ENCODE results near the gene LPP.

LPP gene

DNA sequence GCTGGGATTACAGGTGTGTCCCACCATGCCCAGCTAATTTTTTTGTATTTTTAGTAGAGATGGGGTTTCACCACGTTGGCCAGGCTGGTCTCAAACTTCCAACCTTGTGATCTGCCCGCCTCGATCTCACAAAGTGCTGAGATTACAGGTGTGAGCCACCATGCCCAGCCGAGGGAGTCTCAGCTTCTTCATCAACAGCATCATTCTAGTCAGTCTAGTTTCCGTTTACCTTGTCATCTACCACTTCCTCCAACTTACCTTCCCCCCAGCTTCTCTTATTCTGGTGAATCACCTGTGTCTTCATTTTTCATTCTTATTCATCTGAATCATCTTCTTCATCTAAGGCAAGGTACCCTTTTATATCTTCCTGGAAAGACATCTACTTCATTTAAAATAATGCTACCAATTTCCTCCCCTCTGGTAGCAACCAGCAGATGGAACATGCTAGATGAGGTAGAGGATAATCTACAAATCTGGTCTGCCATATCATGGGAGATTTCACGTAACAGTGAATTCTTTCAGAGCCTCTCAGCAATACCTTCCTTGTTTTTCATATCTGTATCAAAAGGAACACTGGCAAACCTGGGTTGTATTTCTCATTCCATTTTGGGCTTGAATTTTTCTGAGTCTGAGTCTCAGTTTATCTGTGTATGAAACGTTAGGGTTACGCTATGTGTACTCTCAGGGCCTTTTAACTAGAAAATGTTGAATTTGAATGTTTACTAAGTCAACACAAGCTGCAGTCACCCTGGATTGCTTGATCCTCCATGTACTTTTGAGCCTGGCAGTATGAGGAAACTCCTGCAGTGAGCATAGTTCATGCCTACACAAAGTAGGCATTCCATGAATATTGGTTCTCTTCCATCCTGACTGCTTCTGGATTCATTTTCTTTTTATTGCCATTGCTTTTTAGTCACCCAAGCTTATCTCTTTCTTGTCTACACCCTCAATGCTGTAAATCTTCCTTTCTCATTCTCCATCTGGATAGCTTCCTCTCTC, 16.8 kb downstream of the LPP start:
- DNase-seq (ENCODE audit: low read depth), result no peak

- DNase-seq (ENCODE audit: low read depth), result no peak
Observed at GRCh38 chr3:188171682-188172467, 17.9 kb downstream of the LPP start.

DNA sequence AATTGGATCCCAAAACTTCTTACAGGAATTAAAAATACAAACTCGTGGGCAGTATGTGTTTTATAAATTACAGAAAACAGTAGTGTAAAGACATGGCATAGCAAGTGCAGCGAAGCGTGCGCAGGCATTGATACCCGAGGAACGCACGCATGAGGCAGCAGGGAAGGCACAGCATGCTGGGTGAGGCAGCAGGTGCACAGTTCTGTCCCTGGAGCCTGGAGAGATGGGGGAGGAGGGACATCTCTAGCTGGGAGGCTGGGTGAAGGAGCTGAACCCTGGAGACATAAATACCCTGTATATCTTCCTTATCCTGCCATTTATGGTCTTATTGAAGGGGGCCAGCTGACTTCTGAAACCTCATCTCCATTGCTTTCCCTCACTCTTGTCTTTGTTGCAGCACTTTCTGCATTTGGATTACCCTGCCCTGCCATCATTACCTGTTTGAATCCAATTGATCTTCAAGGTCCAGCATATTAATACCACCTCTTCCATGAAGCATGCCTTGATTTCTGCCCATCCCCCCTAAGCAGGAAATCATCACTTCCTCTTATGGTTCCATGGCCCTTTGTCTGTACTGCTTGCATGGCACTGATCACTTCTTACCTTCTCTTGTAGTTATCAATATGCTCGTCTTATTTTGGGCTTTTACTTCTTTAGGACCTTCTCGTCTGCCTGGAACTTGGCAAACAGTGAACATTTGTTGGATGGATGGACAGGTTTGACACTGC, 20.5 kb downstream of the LPP start:
- no peak for DNase-seq (ENCODE audit: low read depth)

- no peak for DNase-seq (ENCODE audit: low read depth)
Observed at GRCh38 chr3:188176476-188176875, 22.5 kb downstream of the LPP start.

DNA sequence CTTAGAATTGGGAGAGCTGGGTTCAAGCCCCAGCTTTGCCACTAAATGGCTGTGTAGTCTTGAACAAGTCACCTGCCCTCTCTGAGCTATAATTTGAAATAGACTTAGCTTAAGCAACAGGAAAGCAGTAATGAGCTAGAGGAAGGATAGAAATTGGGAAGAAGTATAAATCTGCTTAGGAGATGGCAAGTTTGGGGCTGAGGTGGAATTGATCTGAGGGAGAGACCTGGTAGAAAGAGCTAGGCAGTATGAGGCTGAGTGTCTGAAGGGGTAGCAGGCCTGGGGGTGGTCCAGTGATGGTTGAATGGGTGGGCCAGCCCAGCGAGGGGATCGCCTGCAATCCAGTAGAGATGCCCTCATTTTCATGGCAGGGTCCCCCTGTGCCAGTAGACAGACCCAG, 22.9 kb downstream of the LPP start:
- no peak for DNase-seq (ENCODE audit: low read depth)

DNA sequence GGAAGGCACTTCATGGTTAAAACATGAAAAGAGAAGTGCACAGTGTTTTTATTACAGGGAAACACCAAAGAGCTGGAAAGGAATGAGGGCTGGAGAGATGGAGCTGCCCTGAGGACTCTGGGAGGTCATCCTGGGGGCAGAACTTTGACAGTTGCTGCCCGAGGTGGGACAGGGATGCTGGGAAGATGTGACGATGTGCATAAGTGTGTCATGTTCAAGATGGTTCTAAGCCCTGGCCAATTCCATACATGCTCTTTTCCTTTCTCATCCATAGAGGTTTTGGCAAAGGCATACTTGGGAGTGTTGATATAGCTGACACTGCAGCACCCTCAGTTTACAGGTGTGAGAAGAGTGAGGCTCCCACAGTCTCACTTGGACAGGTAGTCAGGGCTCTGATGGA, 23.8 kb downstream of the LPP start:
- DNase-seq (ENCODE audit: low read depth), result no peak

- DNase-seq (ENCODE audit: low read depth), result no peak
Observed at GRCh38 chr3:188178293-188178936, 24.5 kb downstream of the LPP start.

- DNase-seq (ENCODE audit: low read depth), result no peak
Observed at GRCh38 chr3:188179006-188179966, 25.3 kb downstream of the LPP start.

- no peak for DNase-seq (ENCODE audit: low read depth)
Observed at GRCh38 chr3:188180114-188180513, 26.2 kb downstream of the LPP start.

DNA sequence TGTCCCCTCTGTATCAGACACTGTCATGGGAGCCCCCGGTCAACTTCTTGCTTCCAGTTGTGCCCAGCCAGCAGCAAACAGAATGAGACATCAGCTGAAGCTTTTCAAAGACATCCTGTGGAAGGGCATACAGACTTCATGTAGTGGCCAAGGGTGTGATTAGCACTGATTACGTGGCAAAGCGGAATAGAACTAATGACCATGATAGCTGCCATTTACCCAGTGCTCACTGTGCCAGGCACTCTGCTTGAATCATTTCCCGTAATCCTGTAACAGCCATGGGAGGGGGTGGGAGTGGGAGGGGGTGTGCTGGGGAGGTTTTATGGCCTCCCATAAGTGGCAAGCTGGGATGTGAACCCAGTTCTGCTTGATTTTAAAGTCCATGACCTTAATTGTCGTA, 29.5 kb downstream of the LPP start:
- DNase-seq (ENCODE audit: low read depth), result no peak

- no peak for DNase-seq (ENCODE audit: low read depth)
Observed at GRCh38 chr3:188184160-188184559, 30.2 kb downstream of the LPP start.

DNA sequence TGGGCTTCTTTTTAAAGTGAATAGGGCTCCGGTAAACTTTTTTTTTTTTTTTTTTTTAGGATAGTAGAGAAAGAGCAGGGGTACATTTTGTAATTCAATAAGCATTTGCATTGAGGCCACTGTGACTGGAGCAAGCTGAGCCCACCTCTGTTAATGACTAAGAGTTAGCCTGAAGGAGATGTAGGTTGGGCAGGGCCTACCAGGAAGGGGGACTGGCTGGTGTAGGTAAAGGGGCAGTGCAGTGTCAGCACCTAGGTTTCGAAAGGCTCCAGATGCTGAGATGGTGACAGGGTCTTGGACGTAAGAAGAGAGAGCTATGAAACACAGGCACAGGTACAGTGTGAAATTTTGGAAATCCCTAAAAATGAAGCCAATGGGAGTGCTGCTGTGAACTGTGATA, 30.7 kb downstream of the LPP start:
- no peak for DNase-seq (ENCODE audit: low read depth)

GRCh38 chr3:188185717-188186251, 31.8 kb downstream of the LPP start:
- no peak for DNase-seq (ENCODE audit: low read depth)

DNA sequence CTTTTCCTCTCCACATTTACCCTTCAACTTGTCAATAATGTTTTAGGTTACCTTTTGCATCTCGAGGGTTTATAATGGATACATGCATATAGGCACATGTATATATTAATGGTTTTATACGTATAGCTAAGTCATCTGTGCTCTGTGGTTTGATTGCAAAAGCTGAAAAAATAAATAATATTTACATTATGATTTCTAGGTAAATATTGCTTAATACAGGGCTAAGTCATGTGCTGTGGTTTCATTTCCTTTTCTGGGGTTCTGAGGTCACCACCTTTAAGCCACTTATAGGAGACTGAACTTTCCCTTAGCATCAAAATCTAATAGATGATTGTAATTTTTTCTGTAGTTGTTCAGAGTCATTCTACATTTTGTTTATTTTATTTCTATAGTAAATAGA, 33.1 kb downstream of the LPP start:
- DNase-seq (ENCODE audit: low read depth), result no peak

DNA sequence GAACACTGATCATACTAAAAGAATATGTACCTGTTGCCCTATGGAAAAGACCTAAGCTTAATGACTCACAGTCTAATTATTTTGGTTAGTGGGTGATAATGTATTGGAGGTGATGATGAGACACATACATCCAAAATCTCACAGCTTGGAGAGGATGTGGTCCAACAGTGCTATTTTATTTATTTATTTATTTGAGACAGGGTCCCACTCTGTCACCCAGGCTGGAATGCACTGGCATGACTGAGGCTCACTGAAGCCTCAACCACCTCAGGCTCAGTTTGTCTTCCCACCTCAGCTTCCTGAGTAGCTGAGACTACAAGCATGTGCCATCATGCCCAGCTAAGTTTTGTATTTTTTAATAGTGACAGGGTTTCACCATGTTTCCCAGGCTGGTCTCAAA, 35.0 kb downstream of the LPP start:
- no peak for DNase-seq (ENCODE audit: low read depth)

DNA sequence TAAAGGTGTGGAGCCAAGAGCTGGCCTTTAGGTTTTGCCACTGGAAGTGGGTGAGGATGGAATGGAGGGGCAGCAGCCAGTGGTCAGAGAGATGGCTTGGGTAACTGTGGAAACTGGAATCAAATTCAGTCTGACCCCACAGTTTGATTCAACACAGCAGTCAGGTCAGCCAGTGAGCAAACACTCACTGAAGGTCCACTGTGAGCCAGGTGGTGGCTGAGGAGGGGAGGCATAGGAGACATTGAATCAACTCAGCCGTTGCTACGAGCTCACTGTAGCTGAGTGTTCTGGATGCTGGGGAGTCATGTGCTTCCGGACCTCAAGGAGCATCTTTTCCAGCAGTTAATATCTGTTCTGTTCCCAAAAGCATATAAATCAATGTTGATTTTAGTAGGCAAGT, 37.5 kb downstream of the LPP start:
- no peak for DNase-seq (ENCODE audit: low read depth)

DNA sequence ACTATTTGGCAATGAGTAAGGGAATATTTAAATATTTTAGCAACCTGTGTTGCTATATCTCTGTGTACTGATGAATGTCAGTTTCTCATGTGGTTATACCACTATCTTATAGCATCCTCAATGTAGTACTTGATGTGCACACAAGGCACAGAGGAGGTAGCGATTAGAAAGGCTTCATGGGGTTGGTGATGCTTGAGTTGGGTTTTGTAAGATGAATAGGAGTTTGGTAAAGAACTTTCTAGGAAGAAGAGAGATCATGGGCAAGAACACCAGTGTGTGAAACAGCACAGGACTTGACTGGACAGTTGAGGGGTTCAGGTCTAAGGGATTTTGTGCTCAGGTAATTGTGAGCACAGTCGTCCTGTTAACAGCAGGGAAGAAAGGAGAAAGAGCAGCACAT, 38.1 kb downstream of the LPP start:
- DNase-seq (ENCODE audit: low read depth), result no peak

- no peak for DNase-seq (ENCODE audit: low read depth)
Observed at GRCh38 chr3:188194332-188194731, 40.4 kb downstream of the LPP start.

DNA sequence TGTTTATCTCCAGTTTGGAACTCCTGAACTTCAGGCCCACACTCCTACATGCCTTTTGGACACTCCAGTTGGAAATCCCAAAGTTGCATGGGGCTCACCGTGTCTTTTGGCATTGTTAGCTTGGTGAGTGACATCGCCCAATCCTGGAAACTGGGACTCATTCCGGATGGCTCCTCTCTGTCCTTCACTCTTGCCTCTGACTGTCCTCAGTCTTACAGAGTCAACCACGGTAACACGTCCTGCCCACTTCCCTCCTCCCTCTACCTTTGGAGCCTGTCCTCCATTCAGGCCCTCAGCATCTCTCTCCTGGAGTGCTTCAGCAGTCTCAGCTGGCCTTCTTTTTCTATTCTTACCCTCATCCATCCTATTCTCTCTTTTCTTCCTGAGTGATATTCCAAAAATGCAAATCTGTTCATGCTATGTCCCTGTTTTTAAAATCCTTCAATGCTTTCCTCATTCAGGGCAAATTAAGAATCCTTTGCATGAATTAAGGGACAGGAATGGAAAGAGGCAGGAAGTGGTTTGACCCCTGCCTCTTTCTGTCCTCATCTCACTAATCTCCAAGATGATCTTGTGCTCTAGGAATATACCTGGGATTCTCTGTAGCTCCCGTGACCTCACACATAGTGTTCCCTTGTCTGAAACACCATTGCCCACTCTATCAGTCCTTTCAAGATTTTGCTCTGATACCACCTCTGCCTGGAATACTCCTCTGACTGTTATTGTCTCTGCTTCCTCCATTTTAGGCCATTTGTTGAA, 42.5 kb downstream of the LPP start:
- DNase-seq (ENCODE audit: low read depth), result no peak

DNA sequence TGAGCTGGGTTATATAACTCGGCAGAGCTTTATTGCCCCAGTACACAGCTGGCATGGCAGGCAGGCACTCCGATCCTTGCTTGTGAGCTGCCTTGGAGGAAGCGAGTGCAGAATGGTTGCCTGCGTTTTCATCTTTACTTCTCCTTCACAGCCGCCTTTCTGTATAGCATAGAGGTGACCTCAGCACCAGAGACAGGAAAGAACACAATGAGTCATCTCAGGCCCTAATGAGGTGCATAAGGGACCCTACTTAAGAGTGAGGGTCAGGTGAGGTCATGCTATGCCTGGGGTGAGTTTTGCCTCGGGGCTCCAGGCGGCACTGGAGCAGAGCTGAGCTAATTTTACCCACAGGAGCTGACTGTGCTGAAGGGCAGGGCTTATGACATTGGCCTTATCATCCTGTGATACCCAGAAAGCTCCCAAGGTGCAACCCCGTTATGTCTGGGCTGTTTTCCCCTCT, 43.5 kb downstream of the LPP start:
- no peak for DNase-seq (ENCODE audit: low read depth)

Measured in stimulated activated CD8-positive, alpha-beta memory T cell treated with anti-CD3 and anti-CD28 coated beads, Interleukin-7, amount 100 ng/mL, for 24 hours (primary cell).